ENCODE results near the gene KAT6B. TPM values are rescaled to one million over a fixed set of nuclear protein-coding genes. Genes with fewer than 3 reads are reported as not detected.

Gene KAT6B
- total and polyA plus RNA-seq, 2 of the 8 experiments (the other 6 are each of a cell fraction or from before 2014, with no cell fraction given), result 7.3 to 30.8 TPM

DNA sequence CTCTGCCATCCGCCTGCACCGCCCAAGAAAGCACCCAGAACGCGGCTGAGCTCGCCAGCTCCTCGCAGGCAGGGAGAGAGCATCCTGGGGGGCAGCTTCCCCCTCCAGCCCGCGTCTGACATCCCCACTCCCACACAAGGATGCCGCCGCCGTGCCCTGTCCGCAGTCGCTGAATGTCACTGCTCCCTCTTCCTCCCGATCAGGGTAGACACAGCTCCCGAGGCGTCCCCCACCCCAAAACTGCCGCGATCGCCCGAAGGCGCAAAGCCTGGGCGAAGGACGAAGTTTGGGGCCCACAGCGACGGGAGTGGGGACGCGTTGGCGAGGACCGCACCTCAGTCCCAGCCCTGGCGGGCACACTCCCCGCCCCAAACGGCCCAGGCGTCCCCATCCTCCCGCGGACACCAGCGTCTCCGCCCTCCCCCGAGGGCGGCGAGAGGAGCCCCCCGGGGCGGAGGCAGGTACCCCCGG, 1.5 kb upstream of the KAT6B start:
- peak overlapping the region; percentile 93 for H3K18ac ChIP-seq (ENCODE audit: extremely low read depth, low read length)
- ChIA-PET CTCF (ENCODE audit: partially characterized antibody) (interaction anchor here (1.4 kb wide), 1 partner anchor 197 kb away, joined by 3 read pairs; no protein-coding TSS in a partner anchor), POLR2A (ENCODE audit: partially characterized antibody) (interaction anchor here (0.9 to 1.4 kb wide), 3 partner anchors 10 to 102 kb away, joined by 3 to 4 read pairs (median 3); no protein-coding TSS in a partner anchor)
- no peak overlapping the region for H2BK20ac ChIP-seq (ENCODE audit: low read length)
- peaks cover 6% of the 10 kb centered on the region for H3K79me1 ChIP-seq (ENCODE audit: low read depth, low read length)
- peak overlapping the region; percentile 88 for H4K91ac ChIP-seq (replicated peaks; ENCODE audit: insufficient read length, low read length)
- H3K4me1 ChIP-seq (replicated peaks in 1 of 4; ENCODE audit: control insufficient read depth in 3 of 4, insufficient read depth in 4 of 4, low read length in 3 of 4), result peaks cover 3 to 8% (median 5%) of the 10 kb centered on the region in 4 experiments
- peaks cover 6 to 22% of the 10 kb centered on the region in 2 experiments for H3K79me2 ChIP-seq (ENCODE audit: control insufficient read depth in 1 of 2, insufficient read depth in 2 of 2, low read length in 2 of 2)
- peak overlapping the region; percentile 84 to 91 for H3K4me2 ChIP-seq (ENCODE audit: insufficient read depth in 1 of 2, low read depth in 2 of 2, low read length in 2 of 2)
- H3K4me3 ChIP-seq (ENCODE audit: extremely low read depth in 1 of 4, insufficient read depth in 2 of 4, low read depth in 3 of 4, low read length in 4 of 4), result peak overlapping the region; percentile 81 to 97 (median 85)
- DNase-seq (ENCODE audit: low read depth in 1 of 2, low spot score in 2 of 2) (peak in 1 of 2 experiments; percentile 70), FAIRE-seq (no peak)
- no peak overlapping the region for H2BK120ac ChIP-seq (replicated peaks; ENCODE audit: low read depth, low read length)
- H3K23me2 ChIP-seq (ENCODE audit: low read depth, low read length), result peaks cover 14% of the 10 kb centered on the region
- H2AFZ ChIP-seq (ENCODE audit: low read length), result peak overlapping the region; percentile 58; the same call in 1 of the 2 replicates
- peak overlapping the region; percentile 91 for H4K5ac ChIP-seq (ENCODE audit: insufficient read length, low read depth, low read length)
- H2BK5ac ChIP-seq (ENCODE audit: low read depth, low read length), result peak overlapping the region; percentile 96
- no peak overlapping the region for H2AK5ac ChIP-seq (ENCODE audit: low read depth, low read length)
- no peak overlapping the region for H3K23ac ChIP-seq (ENCODE audit: insufficient read length)
- H2BK15ac ChIP-seq (ENCODE audit: low read length), result peak overlapping the region; percentile 95
- no peaks in the 10 kb centered on the region for H3K27me3 ChIP-seq (replicated peaks in 1 of 4; ENCODE audit: control insufficient read depth in 3 of 4, extremely low read depth in 1 of 4, insufficient read depth in 3 of 4, low read length in 3 of 4)
- no CpG with 5 or more reads among the region's 43 CpGs for WGBS, 2 experiments (ENCODE audit: extremely low coverage in 1 of 2, insufficient coverage in 1 of 2, insufficient read length in 1 of 2, insufficient replicate concordance in 2 of 2, low coverage in 1 of 2, low lambda C conversion rate in 2 of 2, missing lambda C conversion rate in 1 of 2)
- H3K36me3 ChIP-seq (ENCODE audit: control insufficient read depth in 2 of 4, insufficient read depth in 4 of 4, low read length in 3 of 4), result no peaks in the 10 kb centered on the region
- H3K56ac ChIP-seq (replicated peaks; ENCODE audit: insufficient read length, low read depth, low read length), result peak overlapping the region; percentile 89
- peak overlapping the region; percentile 91; the same call in 1 of the 2 replicates for H4K8ac ChIP-seq (ENCODE audit: extremely low read depth, insufficient read depth, low read length)
- peak overlapping the region; percentile 76 for H3K4ac ChIP-seq (replicated peaks; ENCODE audit: insufficient read length, low read depth, low read length)
- H3K14ac ChIP-seq (ENCODE audit: insufficient read length), result no peak overlapping the region
- peak overlapping the region; percentile 71; the same call in 1 of the 2 replicates for H3K27ac ChIP-seq (ENCODE audit: low read depth, low read length)
- peak overlapping the region; percentile 17; the same call in 1 of the 2 replicates for H2BK12ac ChIP-seq (ENCODE audit: low read depth, low read length)
- H4K20me1 ChIP-seq (replicated peaks in 1 of 2; ENCODE audit: control insufficient read depth in 1 of 2, insufficient read depth in 2 of 2, low read length in 2 of 2), result no peaks in the 10 kb centered on the region
- H3K9ac ChIP-seq (replicated peaks in 1 of 4; ENCODE audit: extremely low read depth in 1 of 4, low read depth in 3 of 4, low read length in 3 of 4), result peak overlapping the region in 3 of 4 experiments; percentile 70 to 78 (median 77); a peak in 6 of 7 replicates
- H3K9me3 ChIP-seq (ENCODE audit: insufficient read depth in 2 of 2, low read depth in 1 of 2, low read length in 1 of 2), result no peaks in the 10 kb centered on the region
- TF ChIP-seq RXRA (IDR thresholded peaks at IDR 0.05; ENCODE audit: insufficient read depth, low read depth, low read length) (no peak), KDM5A (IDR thresholded peaks at IDR 0.05; ENCODE audit: low read length) (no peak), RAD21 (IDR thresholded peaks at IDR 0.05 in 1 of 2, conservative IDR thresholded peaks at IDR 0.05 in 1 of 2; ENCODE audit: low read depth in 2 of 2, low read length in 2 of 2) (no peak), CREB1 (IDR thresholded peaks at IDR 0.05) (no peak), BRCA1 (IDR thresholded peaks at IDR 0.05; ENCODE audit: low read depth, low read length) (no peak), POLR2AphosphoS5 (IDR thresholded peaks at IDR 0.05; ENCODE audit: low read depth, low read length) (no peak), HDAC2 (IDR thresholded peaks at IDR 0.05; ENCODE audit: borderline replicate concordance in 1 of 2, low read depth in 2 of 2, low read length in 2 of 2) (no peak; a peak in 1 of 4 replicates), KDM4A (IDR thresholded peaks at IDR 0.05; ENCODE audit: low read depth, low read length, severe bottlenecking) (peak; percentile 91), MAFK (IDR thresholded peaks at IDR 0.05; ENCODE audit: low read depth, low read length) (no peak)
- TF ChIP-seq, protein P1, sequence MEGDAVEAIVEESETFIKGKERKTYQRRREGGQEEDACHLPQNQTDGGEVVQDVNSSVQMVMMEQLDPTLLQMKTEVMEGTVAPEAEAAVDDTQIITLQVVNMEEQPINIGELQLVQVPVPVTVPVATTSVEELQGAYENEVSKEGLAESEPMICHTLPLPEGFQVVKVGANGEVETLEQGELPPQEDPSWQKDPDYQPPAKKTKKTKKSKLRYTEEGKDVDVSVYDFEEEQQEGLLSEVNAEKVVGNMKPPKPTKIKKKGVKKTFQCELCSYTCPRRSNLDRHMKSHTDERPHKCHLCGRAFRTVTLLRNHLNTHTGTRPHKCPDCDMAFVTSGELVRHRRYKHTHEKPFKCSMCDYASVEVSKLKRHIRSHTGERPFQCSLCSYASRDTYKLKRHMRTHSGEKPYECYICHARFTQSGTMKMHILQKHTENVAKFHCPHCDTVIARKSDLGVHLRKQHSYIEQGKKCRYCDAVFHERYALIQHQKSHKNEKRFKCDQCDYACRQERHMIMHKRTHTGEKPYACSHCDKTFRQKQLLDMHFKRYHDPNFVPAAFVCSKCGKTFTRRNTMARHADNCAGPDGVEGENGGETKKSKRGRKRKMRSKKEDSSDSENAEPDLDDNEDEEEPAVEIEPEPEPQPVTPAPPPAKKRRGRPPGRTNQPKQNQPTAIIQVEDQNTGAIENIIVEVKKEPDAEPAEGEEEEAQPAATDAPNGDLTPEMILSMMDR (IDR thresholded peaks at IDR 0.05; ENCODE audit: control extremely low read depth in 1 of 3, insufficient read depth in 1 of 3, low read depth in 1 of 3, low read length in 3 of 3), result no peak

All from H1 (cell line).